Glutamatergic neuron (in vitro differentiated cells): ENCODE results near the gene NR1H4. TPM values are rescaled to one million over a fixed set of nuclear protein-coding genes. Genes with fewer than 3 reads are reported as not detected.

Source experiments
- DNase-seq: peaks from one replicate; pipeline ENCODE4 v3.0.0; 2022
- H3K27ac Mint-ChIP-seq: one replicate; pipeline ENCODE4 v1.8.0; 2020; ENCODE audit warnings: mild to moderate bottlenecking, mixed read lengths, inconsistent platforms; ENCODE audit not compliant: unreplicated experiment
- H3K27me3 Mint-ChIP-seq: one replicate; pipeline ENCODE4 v1.8.0; 2020; ENCODE audit warnings: mild to moderate bottlenecking, moderate library complexity, mixed read lengths, inconsistent platforms; ENCODE audit not compliant: unreplicated experiment
- H3K36me3 Mint-ChIP-seq: one replicate; pipeline ENCODE4 v1.8.0; 2020; ENCODE audit warnings: mild to moderate bottlenecking, mixed read lengths, inconsistent platforms; ENCODE audit not compliant: unreplicated experiment
- H3K4me1 Mint-ChIP-seq: one replicate; pipeline ENCODE4 v1.8.0; 2020; ENCODE audit warnings: mild to moderate bottlenecking, low read depth, mixed read lengths, inconsistent platforms; ENCODE audit not compliant: unreplicated experiment
- H3K4me3 Mint-ChIP-seq: one replicate; pipeline ENCODE4 v1.8.0; 2020; ENCODE audit warnings: mild to moderate bottlenecking, mixed read lengths, inconsistent platforms; ENCODE audit not compliant: unreplicated experiment
- H3K9me3 Mint-ChIP-seq: one replicate; pipeline ENCODE4 v1.8.0; 2020; ENCODE audit warnings: mild to moderate bottlenecking, moderate library complexity, mixed read lengths, inconsistent platforms; ENCODE audit not compliant: unreplicated experiment
- total RNA-seq: library from RNA; stranded (reverse); fragmentation: NEBNext Ultra II Directional; extraction: Animal tissue kit (Norgen Biotek cat#: 25700); gene quantifications from one replicate; pipeline ENCODE4 v1.2.1, GENCODE V29; 2021; ENCODE audit not compliant: unreplicated experiment
- TF ChIP-seq, protein P1 (sequence below): fragments of 200-600 bp; sonication (generic); IDR thresholded peaks from one replicate; pipeline ENCODE4 v1.5.0; 2021; ENCODE audit not compliant: partially characterized antibody, unreplicated experiment

Gene NR1H4
- total RNA-seq, 1 donor from 2014 or later, result not detected

- TF ChIP-seq, protein P1, sequence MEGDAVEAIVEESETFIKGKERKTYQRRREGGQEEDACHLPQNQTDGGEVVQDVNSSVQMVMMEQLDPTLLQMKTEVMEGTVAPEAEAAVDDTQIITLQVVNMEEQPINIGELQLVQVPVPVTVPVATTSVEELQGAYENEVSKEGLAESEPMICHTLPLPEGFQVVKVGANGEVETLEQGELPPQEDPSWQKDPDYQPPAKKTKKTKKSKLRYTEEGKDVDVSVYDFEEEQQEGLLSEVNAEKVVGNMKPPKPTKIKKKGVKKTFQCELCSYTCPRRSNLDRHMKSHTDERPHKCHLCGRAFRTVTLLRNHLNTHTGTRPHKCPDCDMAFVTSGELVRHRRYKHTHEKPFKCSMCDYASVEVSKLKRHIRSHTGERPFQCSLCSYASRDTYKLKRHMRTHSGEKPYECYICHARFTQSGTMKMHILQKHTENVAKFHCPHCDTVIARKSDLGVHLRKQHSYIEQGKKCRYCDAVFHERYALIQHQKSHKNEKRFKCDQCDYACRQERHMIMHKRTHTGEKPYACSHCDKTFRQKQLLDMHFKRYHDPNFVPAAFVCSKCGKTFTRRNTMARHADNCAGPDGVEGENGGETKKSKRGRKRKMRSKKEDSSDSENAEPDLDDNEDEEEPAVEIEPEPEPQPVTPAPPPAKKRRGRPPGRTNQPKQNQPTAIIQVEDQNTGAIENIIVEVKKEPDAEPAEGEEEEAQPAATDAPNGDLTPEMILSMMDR, result no peak
- H3K9me3 Mint-ChIP-seq, result no peaks in the 10 kb centered on the region
- no peaks in the 10 kb centered on the region for H3K36me3 Mint-ChIP-seq
- H3K4me1 Mint-ChIP-seq, result no peaks in the 10 kb centered on the region
- H3K27me3 Mint-ChIP-seq, result no peaks in the 10 kb centered on the region
- no peak overlapping the region for H3K4me3 Mint-ChIP-seq
- H3K27ac Mint-ChIP-seq, result no peak overlapping the region
- no peak for DNase-seq
These were observed 44.7 kb downstream of the NR1H4 start for GRCh38 chr12:100518376-100518775.

- no peaks in the 10 kb centered on the region for H3K36me3 Mint-ChIP-seq
- no peak overlapping the region for H3K4me3 Mint-ChIP-seq
- TF ChIP-seq, protein P1, result no peak
- no peaks in the 10 kb centered on the region for H3K9me3 Mint-ChIP-seq
- H3K4me1 Mint-ChIP-seq, result no peaks in the 10 kb centered on the region
- no peaks in the 10 kb centered on the region for H3K27me3 Mint-ChIP-seq
- H3K27ac Mint-ChIP-seq, result no peak overlapping the region
- no peak for DNase-seq
These were observed 46.5 kb downstream of the NR1H4 start for GRCh38 chr12:100520048-100520769.

DNA sequence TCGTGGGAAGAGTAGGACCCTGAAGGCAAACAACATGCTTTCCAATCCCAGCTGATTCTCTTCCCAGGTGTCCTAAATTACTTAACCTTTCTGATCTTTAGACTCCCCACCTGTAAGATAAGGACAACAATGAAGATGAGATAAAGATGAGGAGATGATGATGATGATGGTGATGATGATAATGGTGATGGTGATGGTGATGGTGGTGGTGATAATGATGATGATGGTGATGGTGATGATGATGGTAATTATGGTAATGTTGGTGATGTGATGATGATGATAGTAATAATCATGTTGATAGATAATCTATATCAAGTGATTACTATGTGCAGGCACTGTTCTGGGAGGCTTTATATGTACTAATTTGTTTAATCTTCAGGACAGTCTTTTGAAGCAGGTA is 48.3 kb downstream of the NR1H4 start:
- no peak overlapping the region for H3K27ac Mint-ChIP-seq
- no peaks in the 10 kb centered on the region for H3K36me3 Mint-ChIP-seq
- H3K4me3 Mint-ChIP-seq, result no peak overlapping the region
- no peaks in the 10 kb centered on the region for H3K27me3 Mint-ChIP-seq
- DNase-seq, result no peak
- no peaks in the 10 kb centered on the region for H3K9me3 Mint-ChIP-seq
- H3K4me1 Mint-ChIP-seq, result no peaks in the 10 kb centered on the region
- TF ChIP-seq, protein P1, result no peak

DNA sequence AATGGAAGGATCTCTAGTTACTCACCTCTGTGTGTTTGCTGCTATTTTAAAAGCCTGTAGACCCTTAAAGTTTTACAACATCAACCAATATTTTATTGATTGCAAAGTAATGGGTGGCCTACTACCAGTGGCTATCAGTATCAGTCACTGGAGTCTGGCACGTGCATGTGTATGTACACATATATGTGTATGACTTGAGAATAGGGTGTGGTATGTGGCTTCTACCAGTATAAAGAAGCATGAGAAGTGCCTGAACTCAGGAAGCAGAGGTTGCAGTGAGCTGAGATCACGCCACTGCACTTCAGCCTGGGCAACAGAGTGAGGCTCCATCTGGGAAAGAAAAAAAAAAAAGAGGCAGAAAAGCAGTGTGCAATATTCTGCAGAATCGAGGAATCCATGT is 54.4 kb downstream of the NR1H4 start:
- H3K4me3 Mint-ChIP-seq, result no peak overlapping the region
- TF ChIP-seq, protein P1, result no peak
- no peak overlapping the region for H3K27ac Mint-ChIP-seq
- DNase-seq, result no peak
- H3K27me3 Mint-ChIP-seq, result no peaks in the 10 kb centered on the region
- H3K36me3 Mint-ChIP-seq, result no peaks in the 10 kb centered on the region
- H3K9me3 Mint-ChIP-seq, result no peaks in the 10 kb centered on the region
- H3K4me1 Mint-ChIP-seq, result no peaks in the 10 kb centered on the region

GRCh38 chr12:100528471-100529127 is 54.9 kb downstream of the NR1H4 start:
- no peaks in the 10 kb centered on the region for H3K27me3 Mint-ChIP-seq
- H3K4me3 Mint-ChIP-seq, result no peak overlapping the region
- H3K4me1 Mint-ChIP-seq, result no peaks in the 10 kb centered on the region
- TF ChIP-seq, protein P1, result no peak
- no peak for DNase-seq
- H3K9me3 Mint-ChIP-seq, result no peaks in the 10 kb centered on the region
- no peaks in the 10 kb centered on the region for H3K36me3 Mint-ChIP-seq
- no peak overlapping the region for H3K27ac Mint-ChIP-seq
